ENCODE measurements around the gene SCMH1.

The SCMH1 gene

DNA sequence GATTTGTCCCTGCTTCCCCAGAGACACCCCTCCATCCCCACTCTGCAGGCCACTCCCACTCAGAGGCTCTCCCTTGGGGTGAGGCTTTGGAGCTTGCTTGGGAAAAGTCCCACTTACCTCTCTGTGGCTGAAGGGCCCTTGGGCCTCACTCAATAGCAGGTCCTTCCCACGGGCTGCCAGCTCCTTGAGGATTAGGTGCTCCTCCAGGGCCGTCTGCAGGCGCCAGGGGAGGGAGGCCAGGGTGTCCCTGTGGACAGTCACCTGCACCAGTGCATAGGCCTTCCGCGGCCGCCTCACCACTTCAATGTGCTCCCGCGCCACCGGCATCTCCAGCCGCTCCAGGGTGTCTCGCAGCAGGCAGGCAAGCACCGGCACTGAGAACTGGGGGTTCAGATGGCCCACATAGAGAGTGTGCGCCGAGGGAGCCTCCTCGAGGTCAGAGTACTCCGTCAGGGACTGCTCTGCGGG, 222.0 kb downstream of the SCMH1 start:
- FAIRE-seq (no peak), DNase-seq (ENCODE audit: insufficient read length, low spot score) (no peak)
- no peak for TF ChIP-seq PAX5 (IDR thresholded peaks at IDR 0.05; ENCODE audit: insufficient read depth, low read length, severe bottlenecking)
- no peak for TF ChIP-seq POLR2A (IDR thresholded peaks at IDR 0.05; ENCODE audit: low read depth, low read length)
- no peak for TF ChIP-seq POU2F2 (IDR thresholded peaks at IDR 0.05; ENCODE audit: low read depth, low read length)
- TF ChIP-seq POLR2AphosphoS5 (IDR thresholded peaks at IDR 0.05; ENCODE audit: low read depth, low read length), result no peak
- no peak for TF ChIP-seq TAF1 (IDR thresholded peaks at IDR 0.05; ENCODE audit: low read depth, low read length)
- no peak for TF ChIP-seq SPI1 (IDR thresholded peaks at IDR 0.05; ENCODE audit: low read depth, low read length)

DNA sequence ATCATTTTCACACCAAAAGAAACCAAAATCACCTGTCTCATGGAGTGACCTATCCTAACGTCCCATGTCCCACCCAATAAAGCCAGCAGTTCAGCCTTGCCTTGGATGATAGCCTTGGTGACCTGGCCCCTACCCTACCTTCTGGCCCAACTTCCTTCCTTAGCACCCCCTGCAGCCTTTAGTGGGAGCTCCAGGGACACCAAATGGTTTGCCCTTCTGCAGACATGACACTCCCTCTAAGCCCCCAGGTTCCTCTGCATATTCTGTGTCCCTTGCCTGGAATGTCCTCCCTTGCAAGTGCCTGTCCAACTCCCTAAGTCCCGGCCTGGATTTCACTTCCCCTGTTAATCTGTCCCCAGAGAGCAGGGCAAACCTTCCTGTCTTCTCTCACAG, 222.8 kb downstream of the SCMH1 start:
- no peak for DNase-seq (ENCODE audit: insufficient read length, low spot score)
- no peak for TF ChIP-seq POLR2A (IDR thresholded peaks at IDR 0.05; ENCODE audit: low read depth, low read length)
- peak; percentile 64; the same call in 1 of the 2 replicates for TF ChIP-seq POLR2AphosphoS5 (IDR thresholded peaks at IDR 0.05; ENCODE audit: low read depth, low read length)
- FAIRE-seq, result no peak

DNA sequence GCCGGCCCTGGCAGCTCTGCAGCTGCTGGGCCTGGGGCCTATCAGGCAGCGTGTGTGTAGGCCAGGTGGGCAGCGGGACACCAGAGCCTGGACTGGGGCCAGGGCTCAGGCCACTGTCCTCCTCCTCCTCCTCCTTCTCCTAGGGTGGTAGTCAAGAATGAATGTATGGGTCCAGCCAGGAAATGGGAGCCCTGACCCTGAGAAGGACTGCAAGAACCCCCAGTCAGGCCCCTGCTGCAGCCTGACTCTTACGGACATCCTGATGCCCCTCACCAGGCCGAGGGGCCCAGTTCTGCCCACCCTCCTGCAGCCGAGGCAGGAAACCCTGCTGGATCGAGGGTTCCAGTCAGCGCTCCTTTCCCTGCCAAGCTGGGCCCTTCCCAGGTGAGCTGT, 224.1 kb downstream of the SCMH1 start:
- TF ChIP-seq POLR2AphosphoS5 (IDR thresholded peaks at IDR 0.05; ENCODE audit: low read depth, low read length) (peak; percentile 13; the same call in 1 of the 2 replicates), TAF1 (IDR thresholded peaks at IDR 0.05; ENCODE audit: low read depth, low read length) (no peak)
- no peak for DNase-seq (ENCODE audit: insufficient read length, low spot score)
- no peak for FAIRE-seq

DNA sequence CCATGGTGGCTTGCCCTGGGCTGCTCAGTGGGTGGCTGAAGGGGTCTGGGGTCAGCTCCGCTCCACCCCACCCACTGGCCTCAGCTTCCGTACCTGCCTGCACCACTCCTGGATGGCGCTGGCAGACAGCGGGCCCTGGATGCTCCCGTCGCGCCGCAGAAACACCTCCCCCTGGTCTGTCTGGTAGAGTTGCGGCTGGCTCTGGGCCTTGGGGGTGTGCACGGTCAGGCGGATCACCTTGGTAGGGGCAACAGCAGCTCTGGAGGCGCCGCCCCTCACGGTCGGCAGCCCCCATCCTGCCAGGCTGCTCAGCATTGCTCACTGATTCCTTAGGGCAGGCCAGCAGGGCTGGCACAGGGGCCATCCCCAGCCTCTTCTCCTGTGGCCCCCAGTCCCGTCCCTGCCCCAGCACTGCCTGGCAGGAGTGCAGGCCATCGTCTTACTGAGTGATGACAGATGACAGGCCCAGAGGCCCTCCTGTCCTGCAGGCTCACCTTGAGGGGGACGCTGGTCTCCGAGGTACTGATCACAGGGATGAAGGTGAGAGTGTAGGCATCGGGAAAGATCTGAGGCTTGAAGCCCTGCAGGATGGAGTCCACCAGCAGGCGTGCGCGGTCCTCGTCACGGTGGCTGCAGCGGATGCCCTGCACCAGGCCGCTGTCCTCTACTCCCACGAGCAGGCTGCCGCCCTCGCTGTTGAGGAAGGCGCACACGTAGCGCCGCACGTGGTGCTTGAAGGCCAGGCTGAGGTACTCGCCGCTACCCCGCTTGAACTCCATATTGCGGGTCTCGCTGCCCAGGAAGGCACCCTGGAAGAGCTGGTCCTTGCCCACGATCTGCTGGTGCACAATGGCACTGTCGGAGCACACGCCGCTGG, 224.7 kb downstream of the SCMH1 start:
- FAIRE-seq (no peak), DNase-seq (ENCODE audit: insufficient read length, low spot score) (no peak)
- peak; percentile 25; the same call in 1 of the 2 replicates for TF ChIP-seq POLR2A (IDR thresholded peaks at IDR 0.05; ENCODE audit: low read depth, low read length)
- 0 out of 2 replicates have a peak, but pooled peaks have one; percentile 32 for TF ChIP-seq POU2F2 (IDR thresholded peaks at IDR 0.05; ENCODE audit: low read depth, low read length)
- TF ChIP-seq PAX5 (IDR thresholded peaks at IDR 0.05; ENCODE audit: insufficient read depth, low read length, severe bottlenecking), result no peak
- TF ChIP-seq POLR2AphosphoS5 (IDR thresholded peaks at IDR 0.05; ENCODE audit: low read depth, low read length), result peak; percentile 51
- TF ChIP-seq SPI1 (IDR thresholded peaks at IDR 0.05; ENCODE audit: low read depth, low read length), result no peak

DNA sequence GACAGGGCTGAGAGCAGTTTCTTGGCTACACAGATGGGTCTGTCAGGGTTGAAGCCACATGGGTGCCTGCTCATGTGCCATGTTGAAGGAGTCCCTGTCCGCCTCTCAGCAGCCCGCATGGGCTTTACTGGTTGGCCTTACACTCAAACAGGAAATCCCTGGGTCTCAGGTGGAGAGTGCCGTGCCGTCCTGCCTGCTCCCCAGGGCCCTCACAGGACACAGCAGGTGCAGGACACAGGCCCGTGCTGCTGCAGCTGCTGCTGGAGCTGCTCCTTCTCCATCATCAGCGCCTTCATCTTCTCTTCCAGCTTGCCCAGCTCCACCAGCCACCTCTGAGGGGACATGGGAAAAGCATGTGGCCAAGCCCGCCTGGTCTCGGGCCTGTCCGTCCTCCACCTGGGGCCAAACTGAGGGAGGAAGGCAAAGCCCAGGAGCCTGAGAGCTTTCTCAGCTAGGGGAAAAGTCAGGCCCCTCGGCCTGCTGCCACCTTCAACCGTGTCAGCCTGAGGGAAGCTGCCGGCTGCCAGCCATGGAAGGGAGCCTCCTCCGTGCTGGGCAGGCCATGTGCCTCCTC, 226.1 kb downstream of the SCMH1 start:
- FAIRE-seq, result no peak
- no peak for DNase-seq (ENCODE audit: insufficient read length, low spot score)
- TF ChIP-seq PAX5 (IDR thresholded peaks at IDR 0.05; ENCODE audit: insufficient read depth, low read length, severe bottlenecking) (no peak), POU2F2 (IDR thresholded peaks at IDR 0.05; ENCODE audit: low read depth, low read length) (no peak), POLR2AphosphoS5 (IDR thresholded peaks at IDR 0.05; ENCODE audit: low read depth, low read length) (0 out of 2 replicates have a peak, but pooled peaks have one; percentile 4)

DNA sequence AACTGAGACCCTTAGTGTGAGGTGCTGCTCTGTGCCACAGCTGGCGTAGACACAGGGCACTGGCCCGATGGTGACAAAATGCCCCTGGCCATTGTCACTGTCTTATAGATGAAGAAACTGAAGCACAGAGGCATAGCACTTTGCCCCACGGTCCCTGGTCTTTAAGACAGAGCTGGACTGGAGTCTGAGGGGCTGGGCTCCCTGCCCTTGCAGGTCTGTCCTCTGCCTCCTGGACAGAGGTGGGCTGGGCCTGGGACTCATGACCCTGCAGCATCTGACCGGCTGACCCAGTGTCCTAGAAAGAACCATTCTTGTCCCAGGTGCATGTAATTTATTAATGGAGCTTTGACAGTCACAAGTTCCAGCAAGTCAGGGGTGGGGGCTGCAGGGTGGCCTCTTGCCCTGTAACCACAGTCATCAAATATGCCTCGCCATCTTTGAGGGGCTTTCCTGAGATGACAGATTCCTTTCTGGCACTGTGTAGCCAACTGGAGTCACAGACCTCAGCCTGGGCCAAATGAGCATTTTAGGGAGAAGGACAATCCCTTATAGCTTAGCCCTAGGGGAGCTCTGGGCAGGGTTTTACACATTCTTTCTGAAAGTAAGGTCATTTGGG, 226.7 kb downstream of the SCMH1 start:
- FAIRE-seq, result no peak

DNA sequence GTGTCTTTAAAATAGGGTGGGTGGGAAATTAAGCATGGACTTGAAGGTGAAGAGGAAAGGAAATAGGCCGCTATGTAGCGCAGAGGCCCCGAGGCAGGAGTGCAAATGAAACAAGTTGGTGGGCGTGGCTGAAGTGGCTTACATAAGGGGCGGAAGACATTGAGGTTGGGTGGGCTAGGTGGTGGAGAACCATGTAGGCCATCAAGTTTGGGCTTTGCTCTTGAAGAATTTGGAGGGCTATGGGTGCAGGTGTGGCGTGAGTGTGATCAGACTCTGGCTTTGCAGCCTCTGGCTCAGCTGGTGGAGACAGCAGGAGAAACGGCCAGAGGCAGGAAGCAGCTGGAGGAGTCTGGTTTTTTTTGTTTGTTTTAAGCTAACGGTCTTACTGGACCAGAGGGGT, 227.2 kb downstream of the SCMH1 start:
- no peak for TF ChIP-seq SPI1 (IDR thresholded peaks at IDR 0.05; ENCODE audit: low read depth, low read length)
- TF ChIP-seq POLR2AphosphoS5 (IDR thresholded peaks at IDR 0.05; ENCODE audit: low read depth, low read length), result peak; percentile 54; the same call in 1 of the 2 replicates
- peak; percentile 23; the same call in 1 of the 2 replicates for TF ChIP-seq POLR2A (IDR thresholded peaks at IDR 0.05; ENCODE audit: low read depth, low read length)
- no peak for TF ChIP-seq POU2F2 (IDR thresholded peaks at IDR 0.05; ENCODE audit: low read depth, low read length)
- DNase-seq (ENCODE audit: insufficient read length, low spot score) (no peak), FAIRE-seq (peak; percentile 55)

More for the DNA sequence above, 226.7 kb downstream of the SCMH1 start:
- DNase-seq (ENCODE audit: insufficient read length, low spot score), result no peak
- no peak for TF ChIP-seq POLR2AphosphoS5 (IDR thresholded peaks at IDR 0.05; ENCODE audit: low read depth, low read length)
- no peak for TF ChIP-seq POU2F2 (IDR thresholded peaks at IDR 0.05; ENCODE audit: low read depth, low read length)
- TF ChIP-seq SPI1 (IDR thresholded peaks at IDR 0.05; ENCODE audit: low read depth, low read length), result no peak
- TF ChIP-seq TAF1 (IDR thresholded peaks at IDR 0.05; ENCODE audit: low read depth, low read length), result no peak
- TF ChIP-seq PAX5 (IDR thresholded peaks at IDR 0.05; ENCODE audit: insufficient read depth, low read length, severe bottlenecking), result no peak
- TF ChIP-seq POLR2A (IDR thresholded peaks at IDR 0.05; ENCODE audit: low read depth, low read length), result no peak

DNA sequence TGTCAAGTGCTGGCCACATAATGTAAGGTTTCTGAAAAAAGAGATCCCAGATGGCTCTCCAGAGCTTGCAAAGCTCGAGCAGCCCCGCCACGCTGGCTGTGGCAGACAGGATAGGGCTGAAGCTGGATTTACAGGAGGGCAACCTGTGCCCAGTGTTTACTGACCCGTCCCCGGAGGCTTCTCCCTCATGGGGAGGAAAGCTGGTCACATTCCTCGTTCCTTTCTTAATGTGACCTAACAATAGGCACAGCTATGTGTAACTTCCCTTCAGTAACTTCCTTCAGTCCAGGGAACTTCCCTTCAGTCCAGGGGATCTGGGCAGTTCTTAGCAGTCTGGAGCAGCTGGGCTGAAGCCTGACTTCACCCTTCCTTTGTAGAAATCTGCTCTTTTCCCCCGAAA, 228.3 kb downstream of the SCMH1 start:
- TF ChIP-seq POLR2A (IDR thresholded peaks at IDR 0.05; ENCODE audit: low read depth, low read length) (no peak), POU2F2 (IDR thresholded peaks at IDR 0.05; ENCODE audit: low read depth, low read length) (no peak), POLR2AphosphoS5 (IDR thresholded peaks at IDR 0.05; ENCODE audit: low read depth, low read length) (no peak), SPI1 (IDR thresholded peaks at IDR 0.05; ENCODE audit: low read depth, low read length) (no peak), TAF1 (IDR thresholded peaks at IDR 0.05; ENCODE audit: low read depth, low read length) (no peak), PAX5 (IDR thresholded peaks at IDR 0.05; ENCODE audit: insufficient read depth, low read length, severe bottlenecking) (no peak)
- FAIRE-seq, result peak; percentile 38
- DNase-seq (ENCODE audit: insufficient read length, low spot score), result no peak

DNA sequence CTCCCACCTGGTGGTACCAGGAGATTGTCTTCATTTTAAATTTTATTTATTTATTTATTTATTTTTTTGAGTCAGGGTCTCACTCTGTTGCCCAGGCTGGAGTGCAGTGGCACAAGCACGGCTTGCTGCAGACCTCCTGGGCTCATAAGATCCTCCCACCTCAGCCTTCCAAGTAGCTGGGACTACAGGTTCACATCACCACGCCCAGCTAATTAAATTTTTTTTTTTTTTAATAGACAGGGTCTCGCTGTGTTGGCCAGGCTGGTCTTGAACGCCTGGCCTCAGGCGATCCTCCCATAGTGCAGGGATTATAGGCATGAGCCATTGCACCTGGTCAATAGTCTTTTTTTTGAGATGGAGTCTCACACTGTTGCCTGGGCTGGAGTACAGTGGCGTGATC, 229.1 kb downstream of the SCMH1 start:
- no peak for FAIRE-seq
- no peak for DNase-seq (ENCODE audit: insufficient read length, low spot score)
- no peak for TF ChIP-seq PAX5 (IDR thresholded peaks at IDR 0.05; ENCODE audit: insufficient read depth, low read length, severe bottlenecking)
- no peak for TF ChIP-seq POLR2AphosphoS5 (IDR thresholded peaks at IDR 0.05; ENCODE audit: low read depth, low read length)
- no peak for TF ChIP-seq POU2F2 (IDR thresholded peaks at IDR 0.05; ENCODE audit: low read depth, low read length)
- no peak for TF ChIP-seq POLR2A (IDR thresholded peaks at IDR 0.05; ENCODE audit: low read depth, low read length)
- no peak for TF ChIP-seq SPI1 (IDR thresholded peaks at IDR 0.05; ENCODE audit: low read depth, low read length)
- no peak for TF ChIP-seq TAF1 (IDR thresholded peaks at IDR 0.05; ENCODE audit: low read depth, low read length)
